CD4-positive, alpha-beta T cell treated with Interleukin-12 subunit alpha and Interleukin-12 subunit beta, for 1 hour (primary cell): ENCODE data around the gene SERTAD4.
"Not testable (repeated sequence)": the region's sequence is repeated elsewhere in the genome, so short reads cannot be mapped to it uniquely, and the experiment has no call there.

ENCODE experiments used
- DNase-seq: peaks from one replicate; pipeline ENCODE4 v3.0.0-alpha.2; 2020

The SERTAD4 gene

GRCh38 chr1:210262167-210262896 is 29.7 kb downstream of the SERTAD4 start:
- no peak for DNase-seq

DNA sequence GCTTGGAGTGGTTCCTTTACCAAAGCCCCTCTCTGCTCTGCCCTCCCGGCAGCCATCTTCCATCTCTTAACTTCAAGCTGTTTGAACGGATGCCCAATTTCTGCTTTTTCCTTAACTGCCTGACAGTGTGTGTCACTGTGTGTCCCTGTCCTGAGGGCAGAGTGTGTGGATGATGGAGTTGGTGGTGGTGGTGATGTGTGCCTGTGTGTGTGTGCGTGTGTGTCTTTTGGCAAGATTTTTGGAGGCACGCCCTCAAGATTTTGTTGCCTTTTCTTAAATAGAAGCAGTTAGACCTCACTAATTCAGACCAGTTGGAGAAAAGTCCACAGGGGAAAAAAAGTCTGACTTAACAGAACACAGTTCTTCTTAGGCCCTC is 30.3 kb downstream of the SERTAD4 start:
- no peak for DNase-seq

- DNase-seq = no peak
Measured at GRCh38 chr1:210263963-210264362, 31.4 kb downstream of the SERTAD4 start.

DNA sequence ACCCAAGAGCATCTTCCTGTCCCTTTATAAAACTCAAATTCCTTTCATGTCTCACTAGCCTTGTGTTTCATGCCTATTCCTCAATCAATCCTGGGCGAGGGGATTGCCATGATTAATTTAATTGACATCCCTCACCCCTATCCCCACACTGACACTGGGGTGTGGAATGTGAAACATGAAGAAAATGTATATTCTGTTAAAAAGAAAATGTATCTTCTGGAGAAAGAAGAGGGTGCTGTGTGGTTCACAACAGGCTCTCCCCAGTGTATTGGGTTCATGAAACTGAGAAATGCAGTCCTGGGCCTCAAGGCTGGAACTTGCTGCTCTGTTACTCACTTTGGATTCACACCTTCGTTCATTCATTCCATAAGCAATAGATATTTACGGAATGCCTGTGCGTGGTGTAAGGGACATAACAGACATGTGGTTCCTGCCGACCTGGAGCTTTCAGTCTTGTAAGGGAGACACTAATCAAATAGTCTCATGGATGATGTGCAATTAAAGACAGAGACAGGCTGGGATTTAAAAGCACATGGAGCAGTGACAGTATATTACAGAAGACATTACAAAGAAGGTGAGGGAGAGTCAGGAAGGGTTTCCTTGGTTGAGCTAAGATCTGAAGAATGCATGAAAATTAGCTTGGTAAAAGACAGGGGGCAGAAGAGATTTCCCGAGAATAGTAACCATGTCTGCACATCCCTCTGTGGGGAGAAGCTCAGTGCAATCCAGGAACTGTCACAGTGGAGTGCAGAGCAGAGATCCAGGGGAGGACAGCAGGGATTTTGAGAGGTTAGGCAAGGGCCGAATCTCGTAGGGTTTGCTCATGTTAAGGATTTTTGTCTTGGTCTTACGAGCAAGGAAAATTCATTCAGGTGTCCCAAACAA is 32.1 kb downstream of the SERTAD4 start:
- no peak for DNase-seq

DNA sequence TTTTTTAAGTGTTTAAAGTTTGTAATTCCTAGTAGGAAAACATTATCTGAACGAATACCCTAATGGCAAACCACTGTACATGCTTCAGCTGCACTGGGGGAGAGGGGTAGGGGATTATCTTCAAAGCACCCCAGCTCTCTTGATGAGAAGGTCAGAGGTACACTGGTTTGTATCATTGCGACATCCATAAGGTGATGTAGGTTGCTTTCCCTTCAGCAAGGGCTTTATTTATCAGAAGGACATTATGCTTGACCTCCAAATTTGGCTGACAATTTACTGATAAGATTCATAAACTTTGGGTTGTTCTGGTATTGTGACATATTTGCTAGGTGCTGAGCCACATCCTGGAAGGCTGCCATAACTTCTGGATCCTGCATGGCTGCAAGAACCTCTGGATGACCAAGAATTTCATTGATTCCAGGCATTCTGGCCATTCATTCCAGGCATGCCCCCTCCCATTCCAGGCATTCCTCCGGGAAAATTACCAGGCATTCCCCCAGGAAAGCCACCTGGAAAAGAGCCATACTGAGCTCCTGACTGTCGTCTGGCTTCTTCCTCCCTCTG is 32.9 kb downstream of the SERTAD4 start:
- not testable (repeated sequence) for DNase-seq

DNA sequence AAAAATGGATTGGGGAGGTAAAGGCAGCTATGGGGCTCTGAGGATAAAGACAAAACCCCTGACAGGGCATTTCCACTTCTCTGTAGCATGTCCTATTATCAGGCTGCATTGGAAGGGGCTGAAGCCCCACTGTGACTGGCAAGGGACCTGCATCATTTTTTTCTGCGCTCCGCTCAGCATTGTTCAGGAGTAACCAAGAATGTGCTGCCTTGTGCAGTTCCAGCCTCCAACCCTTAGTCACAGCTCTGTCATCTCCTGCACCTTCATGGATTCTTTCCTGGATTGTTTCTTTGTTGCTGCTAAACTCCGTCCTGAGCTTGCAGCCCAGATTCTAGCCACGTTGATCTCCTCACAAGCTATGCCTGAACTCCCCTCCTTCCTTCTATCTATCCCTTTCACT is 37.4 kb downstream of the SERTAD4 start:
- no peak for DNase-seq

DNA sequence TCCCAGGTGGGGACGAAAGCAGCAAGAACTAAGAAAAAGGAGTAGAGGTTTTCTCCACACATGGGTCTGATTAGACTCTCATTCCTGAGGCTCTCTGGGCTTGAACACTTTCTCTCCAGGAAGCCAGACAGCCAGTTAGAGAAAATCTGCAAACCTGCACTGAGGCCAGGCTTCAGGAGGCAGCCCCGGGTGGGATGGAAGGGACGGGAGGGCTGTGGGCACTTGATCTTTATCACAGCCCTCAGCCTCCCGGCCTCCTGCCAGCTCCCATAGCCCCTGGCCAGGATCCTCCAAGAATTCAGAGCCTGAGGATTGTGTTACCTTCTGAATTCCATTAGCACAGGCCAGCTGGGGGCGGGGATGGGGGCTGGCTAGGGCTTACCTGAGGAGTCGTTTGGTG is 40.1 kb downstream of the SERTAD4 start:
- no peak for DNase-seq

DNA sequence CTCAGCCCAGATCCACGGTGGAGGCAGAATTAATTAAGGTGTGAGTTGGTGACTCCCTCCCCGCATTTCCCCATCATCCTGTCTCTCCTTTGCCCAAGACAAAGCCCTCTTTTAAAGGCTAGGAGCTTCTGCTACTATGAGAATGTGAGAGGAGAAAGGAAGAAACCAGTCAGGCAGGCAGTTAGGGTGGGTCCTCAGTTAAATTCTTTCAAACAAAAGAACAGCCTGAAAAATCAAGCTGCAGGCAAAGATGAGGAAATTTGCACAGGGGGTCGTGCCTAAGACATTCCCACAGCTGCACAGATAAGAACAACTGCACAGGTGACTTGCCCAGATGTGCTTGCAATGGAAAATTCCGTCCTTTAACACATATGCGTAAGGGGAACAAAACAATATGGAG is 47.6 kb downstream of the SERTAD4 start:
- no peak for DNase-seq

DNA sequence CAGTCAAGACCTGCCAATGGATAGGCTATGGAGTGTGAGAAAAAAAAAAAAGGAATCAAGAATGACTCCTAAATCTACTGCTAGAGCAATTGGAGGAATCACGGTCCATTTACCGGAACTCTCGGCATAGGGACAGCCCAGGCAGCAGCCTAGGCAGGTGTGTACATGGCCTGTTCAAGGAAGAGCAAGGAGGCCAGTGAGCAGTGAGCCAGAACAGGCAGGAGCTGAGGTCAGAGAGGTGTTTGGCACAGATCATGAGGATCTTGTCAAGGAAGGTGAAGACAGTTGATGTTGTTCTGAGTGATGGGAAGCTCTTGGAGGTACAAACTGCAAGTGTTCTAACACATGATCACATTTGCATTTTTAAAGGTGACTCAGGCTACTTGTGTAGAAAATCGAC is 55.5 kb downstream of the SERTAD4 start:
- no peak for DNase-seq

DNA sequence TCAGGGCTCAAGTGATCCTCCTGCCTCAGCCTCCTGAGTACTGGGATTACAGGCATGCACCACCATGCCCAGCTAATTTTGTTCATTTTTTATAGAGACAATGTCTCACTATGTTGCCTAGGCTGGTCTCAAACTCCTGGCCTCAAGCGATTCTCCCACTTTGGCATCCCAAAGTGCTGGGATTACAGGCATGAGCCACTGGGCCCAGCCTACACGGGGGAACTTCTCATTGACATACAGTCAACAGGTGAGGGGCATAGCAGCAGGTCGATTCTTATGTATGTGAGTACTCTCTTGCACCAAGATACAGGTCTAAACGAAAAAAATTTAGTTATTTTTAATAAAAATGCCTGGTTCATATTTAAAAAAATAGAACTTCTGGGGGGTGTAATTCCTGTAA is 56.7 kb downstream of the SERTAD4 start:
- no peak for DNase-seq

GRCh38 chr1:210291081-210291764 is 58.6 kb downstream of the SERTAD4 start:
- DNase-seq = no peak

- DNase-seq = no peak
Measured at GRCh38 chr1:210291786-210292230, 59.2 kb downstream of the SERTAD4 start.

DNA sequence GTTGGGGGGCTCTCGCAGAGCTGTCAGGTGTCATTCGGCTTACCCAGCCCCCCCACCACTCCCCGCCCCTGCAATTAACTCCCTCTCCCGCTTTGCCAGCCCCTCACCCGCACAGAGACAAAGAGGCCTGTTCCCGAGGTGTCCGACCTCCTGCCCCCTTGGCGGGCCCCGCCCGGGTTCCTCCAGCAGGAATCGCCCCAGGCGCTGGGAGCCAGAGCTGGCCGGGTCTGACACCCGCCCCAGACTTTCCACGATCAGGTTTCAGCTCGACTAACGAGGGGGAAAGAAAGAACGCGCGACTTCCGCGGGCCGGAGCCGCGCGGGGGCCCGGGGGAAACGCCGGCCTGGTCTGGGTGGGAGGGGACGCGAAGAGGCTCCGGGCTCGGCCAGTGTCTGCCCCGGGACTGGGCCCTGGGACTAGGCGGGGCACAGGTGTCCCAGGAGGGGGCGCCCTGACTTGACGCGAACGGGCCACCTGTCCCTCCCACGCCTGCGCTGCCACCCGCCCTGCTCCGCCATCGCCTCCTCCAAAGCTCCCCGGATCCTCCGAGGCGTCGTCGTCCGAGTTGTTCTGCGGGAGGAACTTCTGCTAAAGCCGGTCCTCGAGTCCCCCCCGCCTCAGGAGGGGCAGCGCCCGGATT is 59.8 kb downstream of the SERTAD4 start:
- peak; percentile 14 for DNase-seq

DNA sequence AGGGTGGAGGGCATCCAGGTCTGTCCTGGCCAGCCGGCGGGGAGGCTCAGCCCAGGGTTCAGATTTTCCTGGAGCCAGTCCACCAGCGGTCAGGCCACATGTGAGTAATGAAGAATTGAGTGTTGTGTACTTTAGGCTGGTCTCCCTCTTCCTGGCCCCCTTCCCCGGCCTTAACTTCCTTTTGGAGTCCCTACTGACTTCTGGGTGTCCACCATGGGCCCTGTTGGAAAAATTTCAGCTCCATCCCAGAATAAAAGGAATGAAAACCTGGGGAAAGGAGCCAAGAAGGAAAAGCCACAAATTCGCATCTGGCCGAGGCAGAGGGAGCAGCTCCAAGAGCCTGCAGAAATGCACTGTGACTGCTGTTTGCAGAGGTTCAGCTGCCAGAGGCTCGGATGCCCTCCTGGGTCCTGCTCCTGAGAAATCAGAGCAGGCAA is 60.6 kb downstream of the SERTAD4 start:
- no peak for DNase-seq

- no peak for DNase-seq
Measured at GRCh38 chr1:210294999-210295745, 62.6 kb downstream of the SERTAD4 start.
